ENCODE results near the gene SHMT2. TPM values are rescaled to one million over a fixed set of nuclear protein-coding genes. Genes with fewer than 3 reads are reported as not detected.

Gene SHMT2
- total and polyA plus RNA-seq, 12 donors, result 14.3 to 49.8 (median 27.1) TPM

DNA sequence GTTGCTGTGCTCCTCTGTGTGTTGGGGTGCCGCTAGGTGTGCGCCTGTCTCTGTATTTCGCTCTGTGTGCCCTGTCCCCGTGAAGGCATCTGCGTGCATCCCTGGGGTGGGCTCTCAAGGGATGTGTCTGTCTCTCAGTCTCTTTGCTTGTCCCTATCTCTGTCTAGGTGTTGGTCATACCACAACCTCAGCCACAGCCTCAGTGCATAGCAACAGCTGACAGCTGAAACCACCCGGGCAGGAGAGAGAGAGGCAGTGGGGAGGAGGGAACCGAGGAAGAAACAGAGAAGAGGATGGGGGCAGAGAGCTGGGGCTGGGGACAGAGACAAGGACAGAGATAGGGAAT, 13.9 kb upstream of the SHMT2 start:
- Histone ChIP-seq H3K9me3 (no peaks in the 10 kb centered on the region), H3K27ac (no peak overlapping the region), H3K4me3 (peak overlapping the region in 2 of 10 donors; percentile 57 to 61), H3K4me1 (peaks cover 10 to 64% (median 46%) of the 10 kb centered on the region in 9 donors), H3K36me3 (peaks cover 0 to 32% (median 5%) of the 10 kb centered on the region in 9 donors), H3K27me3 (peaks cover 8 to 72% (median 56%) of the 10 kb centered on the region in 7 donors)
- no peak for DNase-seq
- TF ChIP-seq, protein P1, sequence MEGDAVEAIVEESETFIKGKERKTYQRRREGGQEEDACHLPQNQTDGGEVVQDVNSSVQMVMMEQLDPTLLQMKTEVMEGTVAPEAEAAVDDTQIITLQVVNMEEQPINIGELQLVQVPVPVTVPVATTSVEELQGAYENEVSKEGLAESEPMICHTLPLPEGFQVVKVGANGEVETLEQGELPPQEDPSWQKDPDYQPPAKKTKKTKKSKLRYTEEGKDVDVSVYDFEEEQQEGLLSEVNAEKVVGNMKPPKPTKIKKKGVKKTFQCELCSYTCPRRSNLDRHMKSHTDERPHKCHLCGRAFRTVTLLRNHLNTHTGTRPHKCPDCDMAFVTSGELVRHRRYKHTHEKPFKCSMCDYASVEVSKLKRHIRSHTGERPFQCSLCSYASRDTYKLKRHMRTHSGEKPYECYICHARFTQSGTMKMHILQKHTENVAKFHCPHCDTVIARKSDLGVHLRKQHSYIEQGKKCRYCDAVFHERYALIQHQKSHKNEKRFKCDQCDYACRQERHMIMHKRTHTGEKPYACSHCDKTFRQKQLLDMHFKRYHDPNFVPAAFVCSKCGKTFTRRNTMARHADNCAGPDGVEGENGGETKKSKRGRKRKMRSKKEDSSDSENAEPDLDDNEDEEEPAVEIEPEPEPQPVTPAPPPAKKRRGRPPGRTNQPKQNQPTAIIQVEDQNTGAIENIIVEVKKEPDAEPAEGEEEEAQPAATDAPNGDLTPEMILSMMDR (IDR thresholded peaks at IDR 0.05), result no peak
- intact Hi-C loops (cut with DNase I), result loop anchor here in 2 of 10 donors (2.0 to 10.0 kb wide), 2 partner anchors 23 to 249 kb away; no protein-coding TSS in a partner anchor
- 16% methylated on average over 7 of the region's 7 CpGs for WGBS, 2 donors
- peak in 1 of 8 donors; percentile 0 for ATAC-seq

DNA sequence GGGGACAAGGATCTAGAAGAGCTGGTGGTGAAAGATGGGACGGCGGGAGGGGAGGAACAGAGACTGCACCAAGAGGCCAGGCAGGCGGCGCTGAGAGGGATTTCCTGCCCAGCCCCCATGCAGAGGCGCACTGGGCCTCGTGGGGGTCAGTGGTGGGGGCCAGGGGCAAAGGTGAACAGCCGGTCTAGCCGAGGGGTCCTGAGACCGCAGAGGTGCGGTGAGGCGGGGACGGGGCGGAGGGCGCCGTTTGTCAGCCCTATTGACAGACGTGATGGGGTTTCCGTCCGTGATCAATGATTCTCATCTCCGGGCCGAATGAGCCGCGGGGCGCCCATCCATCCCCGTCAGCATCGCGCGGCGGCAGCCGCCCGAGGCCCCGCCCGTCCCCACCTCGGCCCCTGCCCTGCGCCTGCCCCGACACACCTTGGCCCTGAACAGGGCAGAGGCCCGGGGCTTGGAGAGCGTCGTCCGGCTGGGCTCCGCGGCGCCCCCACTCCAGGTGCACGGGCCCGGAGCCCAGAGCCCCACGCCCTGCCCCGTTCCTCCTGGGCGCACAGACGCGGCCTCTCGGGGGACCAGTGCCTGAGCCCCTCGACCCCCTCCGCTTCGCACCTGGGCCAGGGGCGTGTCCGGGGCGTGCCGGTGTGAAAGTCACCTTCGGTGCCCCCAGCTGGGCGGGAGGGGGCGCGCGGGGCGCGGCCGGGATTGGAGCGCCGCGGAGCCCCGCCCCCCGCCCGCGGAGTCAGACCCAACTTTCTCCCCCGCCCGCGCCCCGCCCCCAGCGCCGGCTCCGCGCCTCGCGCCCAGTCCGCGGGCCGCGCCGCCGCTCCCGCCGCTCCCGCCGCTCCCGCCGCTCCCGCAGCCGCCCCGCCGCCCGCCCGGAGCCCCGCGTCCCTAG, 13.2 kb upstream of the SHMT2 start, which contains the start of gene NXPH4:
Gene NXPH4, plus strand, starts transcription at position 781 of the 898 bp plus-strand sequence. CDS start 176 bp downstream, outside the sequence.
- 1% methylated on average over 83 to 102 of the region's 102 CpGs for WGBS, 2 donors
- DNase-seq (peak in 1 of 2 donors; percentile 57), ATAC-seq (peak in 1 of 8 donors; percentile 2)
- Histone ChIP-seq H3K4me1 (peaks cover 10 to 64% (median 46%) of the 10 kb centered on the region in 9 donors), H3K4me3 (peak within 1 kb of the TSS; percentile 40 to 65 (median 53)), H3K27ac (peak within 1 kb of the TSS in 1 of 10 donors; percentile 43), H3K36me3 (peaks cover 0 to 26% (median 0%) of the 10 kb centered on the region in 9 donors), H3K27me3 (peaks cover 8 to 78% (median 62%) of the 10 kb centered on the region in 7 donors), H3K9me3 (no peaks in the 10 kb centered on the region)
- intact Hi-C loops (cut with DNase I), result loop anchor here in 1 of 10 donors (10.0 kb wide), 1 partner anchor 249 kb away; no protein-coding TSS in a partner anchor
- TF ChIP-seq, protein P1 (IDR thresholded peaks at IDR 0.05), result no peak

GRCh38 chr12:57216921-57217879, 12.3 kb upstream of the SHMT2 start:
- ATAC-seq (no peak), DNase-seq (no peak)
- Histone ChIP-seq H3K36me3 (peaks cover 0 to 16% (median 0%) of the 10 kb centered on the region in 9 donors), H3K4me3 (peak overlapping the region; percentile 34 to 65 (median 53)), H3K9me3 (no peaks in the 10 kb centered on the region), H3K4me1 (peaks cover 10 to 64% (median 46%) of the 10 kb centered on the region in 9 donors), H3K27ac (peak overlapping the region in 1 of 10 donors; percentile 43), H3K27me3 (peaks cover 8 to 88% (median 71%) of the 10 kb centered on the region in 7 donors)
- TF ChIP-seq, protein P1 (IDR thresholded peaks at IDR 0.05), result no peak
- intact Hi-C loops (cut with DNase I), result loop anchor here in 1 of 10 donors (10.0 kb wide), 1 partner anchor 248 kb away; no protein-coding TSS in a partner anchor
- WGBS, 2 donors, result 3 to 4% methylated on average over 63 of the region's 63 CpGs

Data from heart right ventricle (tissue), 16 donors.